ENCODE results near the gene DDN.

DNA sequence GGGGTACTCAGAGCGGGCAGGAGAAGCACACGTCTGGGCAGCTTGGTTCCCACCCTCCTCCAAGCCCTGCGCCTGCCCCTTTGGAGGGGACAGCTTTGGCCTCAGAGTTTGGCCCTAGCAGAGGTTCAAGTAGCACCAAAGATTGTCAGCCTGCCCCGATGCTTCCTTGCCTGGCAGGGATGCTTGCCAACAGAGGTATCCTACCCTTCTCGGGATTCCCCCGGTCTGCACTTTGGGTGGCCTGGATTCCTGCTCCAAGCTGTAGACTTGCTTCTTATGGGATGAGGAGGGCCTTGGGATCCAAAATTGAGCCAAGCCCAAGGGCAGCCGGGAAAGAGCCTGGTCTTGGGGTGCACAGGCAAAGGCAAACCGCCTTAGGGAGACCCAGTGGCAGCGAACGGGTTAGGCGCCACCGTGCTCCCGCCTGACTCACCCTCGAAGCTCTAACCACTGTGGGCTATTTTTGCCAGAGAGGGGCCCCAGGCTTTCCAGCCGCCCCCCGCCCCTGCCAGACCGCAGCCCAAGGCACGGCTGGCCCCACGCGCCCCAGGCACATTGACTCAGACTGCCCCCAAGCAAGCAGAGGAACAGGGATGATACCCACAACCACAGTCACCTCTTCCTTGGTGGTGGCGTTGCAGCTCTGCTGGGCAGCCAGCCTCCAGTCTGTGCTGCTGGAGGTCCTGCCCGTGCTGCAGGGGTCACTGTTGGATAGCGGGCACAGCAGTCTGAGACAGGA is 26.8 kb downstream of the DDN start:
- TF ChIP-seq, protein P1, sequence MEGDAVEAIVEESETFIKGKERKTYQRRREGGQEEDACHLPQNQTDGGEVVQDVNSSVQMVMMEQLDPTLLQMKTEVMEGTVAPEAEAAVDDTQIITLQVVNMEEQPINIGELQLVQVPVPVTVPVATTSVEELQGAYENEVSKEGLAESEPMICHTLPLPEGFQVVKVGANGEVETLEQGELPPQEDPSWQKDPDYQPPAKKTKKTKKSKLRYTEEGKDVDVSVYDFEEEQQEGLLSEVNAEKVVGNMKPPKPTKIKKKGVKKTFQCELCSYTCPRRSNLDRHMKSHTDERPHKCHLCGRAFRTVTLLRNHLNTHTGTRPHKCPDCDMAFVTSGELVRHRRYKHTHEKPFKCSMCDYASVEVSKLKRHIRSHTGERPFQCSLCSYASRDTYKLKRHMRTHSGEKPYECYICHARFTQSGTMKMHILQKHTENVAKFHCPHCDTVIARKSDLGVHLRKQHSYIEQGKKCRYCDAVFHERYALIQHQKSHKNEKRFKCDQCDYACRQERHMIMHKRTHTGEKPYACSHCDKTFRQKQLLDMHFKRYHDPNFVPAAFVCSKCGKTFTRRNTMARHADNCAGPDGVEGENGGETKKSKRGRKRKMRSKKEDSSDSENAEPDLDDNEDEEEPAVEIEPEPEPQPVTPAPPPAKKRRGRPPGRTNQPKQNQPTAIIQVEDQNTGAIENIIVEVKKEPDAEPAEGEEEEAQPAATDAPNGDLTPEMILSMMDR (IDR thresholded peaks at IDR 0.05; ENCODE audit: low read length): no peak
- TF ChIP-seq EZH2 (IDR thresholded peaks at IDR 0.05; ENCODE audit: borderline replicate concordance, low read length): no peak

Measured in OCI-LY1 (cell line).